SK-N-SH treated with all-trans-retinoic acid at 6 μM for 48 hours (cell line): Measurements from ENCODE around the gene PID1.

Source experiments
- ATAC-seq: fragments of 200-7000 bp; cut with Tn5 transposase; 3 replicates; pipeline ENCODE4 v1.9.1; 2020; ENCODE audit warnings: mild to moderate bottlenecking, moderate library complexity
- ARNTL ChIP-seq: fragments of 450-650 bp; formaldehyde crosslinking; IDR thresholded peaks from 2 replicates; pipeline ENCODE4 v1.5.0; 2020; ENCODE audit warnings: low read depth, mild to moderate bottlenecking, moderate library complexity, borderline replicate concordance
- BACH2 ChIP-seq: fragments of 250-450 bp; sonication (Bioruptor Pico); IDR thresholded peaks from 2 replicates; pipeline ENCODE4 v1.9.0; 2021; ENCODE audit warnings: mild to moderate bottlenecking, borderline replicate concordance
- CREB5 ChIP-seq: fragments of 250-450 bp; sonication (Bioruptor Pico); IDR thresholded peaks from 2 replicates; pipeline ENCODE4 v1.5.1; 2020; ENCODE audit warnings: low read depth, mild to moderate bottlenecking, moderate library complexity
- CSDC2 ChIP-seq: fragments of 250-450 bp; sonication (Bioruptor Pico); IDR thresholded peaks from 2 replicates; pipeline ENCODE4 v1.5.0; 2020; ENCODE audit warnings: mild to moderate bottlenecking, moderate library complexity
- CSRNP3 ChIP-seq: fragments of 250-450 bp; sonication (Bioruptor Pico); IDR thresholded peaks from 2 replicates; pipeline ENCODE4 v1.5.1; 2021; ENCODE audit warnings: mild to moderate bottlenecking, moderate library complexity
- ESRRG ChIP-seq: fragments of 250-450 bp; sonication (Bioruptor Pico); IDR thresholded peaks from 2 replicates; pipeline ENCODE4 v1.6.1; 2021; ENCODE audit warnings: mild to moderate bottlenecking
- GLIS3 ChIP-seq: fragments of 250-450 bp; sonication (Bioruptor Pico); IDR thresholded peaks from 2 replicates; pipeline ENCODE4 v1.5.0; 2020; ENCODE audit warnings: mild to moderate bottlenecking, moderate library complexity
- ISL1 ChIP-seq: fragments of 250-450 bp; sonication (Bioruptor Pico); IDR thresholded peaks from 2 replicates; pipeline ENCODE4 v2.1.2; 2022; ENCODE audit warnings: mild to moderate bottlenecking, moderate library complexity
- OSR1 ChIP-seq: fragments of 250-450 bp; sonication (Bioruptor Pico); IDR thresholded peaks from 2 replicates; pipeline ENCODE4 v1.8.0; 2022; ENCODE audit warnings: moderate library complexity, mild to moderate bottlenecking, inconsistent platforms
- PATZ1 ChIP-seq: fragments of 250-450 bp; sonication (Bioruptor Pico); IDR thresholded peaks from 2 replicates; pipeline ENCODE4 v1.8.0; 2020; ENCODE audit warnings: mild to moderate bottlenecking, moderate library complexity, borderline replicate concordance
- POU6F1 ChIP-seq: fragments of 250-450 bp; sonication (Bioruptor Pico); IDR thresholded peaks from 2 replicates; pipeline ENCODE4 v1.8.0; 2021; ENCODE audit warnings: low read depth, mild to moderate bottlenecking, moderate library complexity, borderline replicate concordance
- PPARA ChIP-seq: fragments of 250-450 bp; sonication (Bioruptor Pico); IDR thresholded peaks from 2 replicates; pipeline ENCODE4 v1.5.0; 2020; ENCODE audit warnings: mild to moderate bottlenecking, borderline replicate concordance
- RARB ChIP-seq: fragments of 250-450 bp; sonication (Bioruptor Pico); IDR thresholded peaks from 2 replicates; pipeline ENCODE4 v1.8.0; 2021; ENCODE audit warnings: mild to moderate bottlenecking, moderate library complexity
- SNAI2 ChIP-seq: fragments of 250-450 bp; sonication (Bioruptor Pico); IDR thresholded peaks from 2 replicates; pipeline ENCODE4 v1.5.0; 2020; ENCODE audit warnings: mild to moderate bottlenecking, moderate library complexity
- TCF4 ChIP-seq: fragments of 250-450 bp; sonication (Bioruptor Pico); IDR thresholded peaks from 2 replicates; pipeline ENCODE4 v1.8.0; 2021; ENCODE audit warnings: mild to moderate bottlenecking, moderate library complexity, borderline replicate concordance
- TOX ChIP-seq: fragments of 250-450 bp; sonication (Bioruptor Pico); IDR thresholded peaks from 2 replicates; pipeline ENCODE4 v1.8.0; 2021; ENCODE audit warnings: mild to moderate bottlenecking, moderate library complexity, borderline replicate concordance
- TSHZ2 ChIP-seq: fragments of 250-450 bp; sonication (Bioruptor Pico); IDR thresholded peaks from 2 replicates; pipeline ENCODE4 v1.5.0; 2020; ENCODE audit warnings: mild to moderate bottlenecking, moderate library complexity
- ZC3H10 ChIP-seq: fragments of 250-450 bp; sonication (Bioruptor Pico); IDR thresholded peaks from 2 replicates; pipeline ENCODE4 v1.5.1; 2021; ENCODE audit warnings: mild to moderate bottlenecking, moderate library complexity
- ZFP3 ChIP-seq: fragments of 250-450 bp; sonication (Bioruptor Pico); IDR thresholded peaks from 2 replicates; pipeline ENCODE4 v1.5.0; 2020; ENCODE audit warnings: mild to moderate bottlenecking, moderate library complexity
- ZFP30 ChIP-seq: fragments of 450-650 bp; formaldehyde crosslinking; IDR thresholded peaks from 2 replicates; pipeline ENCODE4 v1.5.0; 2022; ENCODE audit warnings: mild to moderate bottlenecking, moderate library complexity
- ZNF565 ChIP-seq: fragments of 450-650 bp; formaldehyde crosslinking; conservative IDR thresholded peaks from 2 replicates; pipeline ENCODE4 v1.5.0; 2020; ENCODE audit warnings: low read depth, mild to moderate bottlenecking, moderate library complexity
- ZNF70 ChIP-seq: fragments of 450-650 bp; formaldehyde crosslinking; IDR thresholded peaks from 2 replicates; pipeline ENCODE4 v1.5.0; 2020; ENCODE audit warnings: mild to moderate bottlenecking, moderate library complexity
- ZNF8 ChIP-seq: fragments of 450-650 bp; formaldehyde crosslinking; IDR thresholded peaks from 2 replicates; pipeline ENCODE4 v1.5.0; 2020; ENCODE audit warnings: mild to moderate bottlenecking, moderate library complexity

PID1 gene

GRCh38 chr2:229195346-229195947 is 75.6 kb downstream of the PID1 start:
- no peak for ATAC-seq
- TF ChIP-seq TCF4 (no peak), CSRNP3 (CRISPR knock-in tag) (no peak), CREB5 (CRISPR knock-in tag) (no peak), GLIS3 (CRISPR knock-in tag) (no peak), ZNF565 (CRISPR knock-in tag) (no peak), ZFP30 (CRISPR knock-in tag) (no peak), RARB (no peak)

- no peak for ATAC-seq
- TF ChIP-seq PPARA (CRISPR knock-in tag) (no peak), ESRRG (CRISPR knock-in tag) (no peak), ZFP30 (CRISPR knock-in tag) (no peak), SNAI2 (no peak), ZNF70 (CRISPR knock-in tag) (no peak), CREB5 (CRISPR knock-in tag) (no peak), ZNF565 (CRISPR knock-in tag) (no peak), RARB (no peak), ARNTL (CRISPR knock-in tag) (no peak), ZC3H10 (CRISPR knock-in tag) (no peak), BACH2 (CRISPR knock-in tag) (no peak), ZFP3 (CRISPR knock-in tag) (no peak), CSRNP3 (CRISPR knock-in tag) (no peak), TOX (no peak)
- TF ChIP-seq, all 23 proteins: peak for 0
Measured at GRCh38 chr2:229193281-229193680, 77.8 kb downstream of the PID1 start.

- ATAC-seq, result no peak
- no peak for TF ChIP-seq ARNTL (CRISPR knock-in tag)
- no peak for TF ChIP-seq POU6F1 (CRISPR knock-in tag)
- TF ChIP-seq CSDC2 (CRISPR knock-in tag), result no peak
- TF ChIP-seq RARB, result no peak
- no peak for TF ChIP-seq CSRNP3 (CRISPR knock-in tag)
- TF ChIP-seq TSHZ2 (CRISPR knock-in tag), result no peak
- no peak for TF ChIP-seq ZNF8 (CRISPR knock-in tag)
- TF ChIP-seq ISL1, result no peak
- TF ChIP-seq SNAI2, result no peak
- TF ChIP-seq OSR1, result no peak
- TF ChIP-seq ZNF565 (CRISPR knock-in tag), result no peak
- no peak for TF ChIP-seq TCF4
- TF ChIP-seq GLIS3 (CRISPR knock-in tag), result no peak
- TF ChIP-seq PATZ1 (CRISPR knock-in tag), result no peak
- TF ChIP-seq ESRRG (CRISPR knock-in tag), result no peak
- TF ChIP-seq ZC3H10 (CRISPR knock-in tag), result no peak
- TF ChIP-seq ZNF70 (CRISPR knock-in tag), result no peak
- TF ChIP-seq TOX, result no peak
- no peak for TF ChIP-seq ZFP30 (CRISPR knock-in tag)
Measured at GRCh38 chr2:229191413-229191812, 79.7 kb downstream of the PID1 start.
